ENCODE data around the gene TSKU. TPM values are rescaled to one million over a fixed set of nuclear protein-coding genes. Genes with fewer than 3 reads are reported as not detected.

TSKU gene
- total and polyA plus RNA-seq, 9 of the 15 experiments (the other 6 are each of a cell fraction or from before 2014, with no cell fraction given), result 0.60 to 11.9 (median 8.4) TPM

DNA sequence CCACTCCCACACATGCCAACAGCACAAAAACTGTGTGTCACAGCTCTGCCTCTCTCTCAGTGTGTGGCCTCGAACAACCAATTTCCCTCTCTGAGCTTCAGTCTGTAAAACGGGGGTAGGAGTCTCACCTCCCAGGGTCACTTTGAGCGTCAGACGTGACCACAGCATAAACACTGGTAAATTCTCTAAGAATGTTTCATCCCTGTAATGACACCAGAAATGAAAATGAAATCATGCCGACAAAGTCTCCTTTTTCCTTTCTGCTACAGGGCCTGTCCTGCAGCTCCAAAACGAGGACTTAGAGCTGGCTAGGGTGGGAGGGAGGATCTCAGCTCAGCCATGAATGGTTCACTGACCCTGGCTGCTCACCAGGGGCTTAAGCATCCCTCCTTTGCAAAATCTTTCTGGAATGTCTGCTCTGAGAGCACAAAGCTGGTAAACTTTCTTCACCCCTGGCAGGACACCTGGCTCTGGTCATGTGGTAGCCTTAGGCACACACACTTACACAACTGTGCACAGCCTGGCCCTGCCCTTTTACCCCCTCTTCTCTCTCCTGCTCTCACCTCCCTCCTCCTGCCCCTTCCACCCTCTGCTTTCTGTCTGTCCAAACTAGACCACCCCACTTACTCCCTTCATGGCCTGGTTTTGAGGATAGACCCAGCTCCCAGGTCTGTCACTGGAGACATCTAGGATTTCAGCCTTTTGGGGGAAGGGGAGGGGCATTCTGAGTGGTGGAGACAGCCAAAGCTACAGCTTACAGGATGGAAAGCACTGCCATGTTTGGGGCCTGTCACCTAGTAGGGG, 12.3 kb upstream of the TSKU start:
- H3K79me2 ChIP-seq (ENCODE audit: control insufficient read depth, insufficient read depth, low read length), result no peaks in the 10 kb centered on the region
- no peak overlapping the region for H3K4me2 ChIP-seq (ENCODE audit: insufficient read depth, low read length)
- DNase-seq (ENCODE audit: extremely low read depth in 1 of 4, low spot score in 3 of 4), result no peak
- in situ Hi-C loops (cut with MboI) (no loop called here), intact Hi-C loops (cut with micrococcal nuclease) (no loop called here)
- no peaks in the 10 kb centered on the region for H3K36me3 ChIP-seq (ENCODE audit: control insufficient read depth, insufficient read depth, low read length)
- no peak overlapping the region for H3K4me3 ChIP-seq
- ATAC-seq, result no peak
- H4K20me1 ChIP-seq (replicated peaks; ENCODE audit: control insufficient read depth, insufficient read depth, low read length), result no peaks in the 10 kb centered on the region
- H3K4me1 ChIP-seq (replicated peaks in 1 of 2; ENCODE audit: control insufficient read depth in 2 of 2, insufficient read depth in 2 of 2, low read length in 2 of 2), result peaks cover 7 to 9% of the 10 kb centered on the region in 2 experiments; a peak in 4 of 5 replicates
- ChIA-PET CTCF (ENCODE audit: low intra/inter-chr PET ratio) (no interaction called here), POLR2A (interaction anchor here (0.6 to 0.8 kb wide), 2 partner anchors 11 to 51 kb away, joined by 3 to 8 read pairs; no protein-coding TSS in a partner anchor)
- no peak overlapping the region for H3K27ac ChIP-seq (ENCODE audit: extremely low read depth, low read depth, low read length)
- no TSS peak for BruUV-seq (replicated peaks)
- FAIRE-seq, result peak; percentile 68
- WGBS (ENCODE audit: insufficient coverage, low coverage, missing lambda C conversion rate), result 18% methylated on average over 6 of the region's 6 CpGs
- H3K9ac ChIP-seq (ENCODE audit: insufficient read depth in 1 of 2, low read depth in 2 of 2, low read length in 2 of 2), result peak overlapping the region in 1 of 2 experiments; percentile 33; a peak in 1 of 4 replicates
- H3K9me3 ChIP-seq (replicated peaks; ENCODE audit: control insufficient read depth, insufficient read depth, low read depth, low read length), result no peaks in the 10 kb centered on the region
- no peaks in the 10 kb centered on the region for H3K9me1 ChIP-seq (ENCODE audit: control insufficient read depth, insufficient read depth, low read length)
- TF ChIP-seq ZNF232 (CRISPR knock-in tag; IDR thresholded peaks at IDR 0.05), result no peak
- TF ChIP-seq RAD21 (CRISPR knock-in tag; conservative IDR thresholded peaks at IDR 0.05 in 1 of 2, IDR thresholded peaks at IDR 0.05 in 1 of 2), result no peak
- H3K27me3 ChIP-seq (ENCODE audit: control insufficient read depth in 2 of 2, insufficient read depth in 2 of 2, low read length in 2 of 2), result no peaks in the 10 kb centered on the region
- H2AFZ ChIP-seq (ENCODE audit: low read depth, low read length), result no peak overlapping the region

DNA sequence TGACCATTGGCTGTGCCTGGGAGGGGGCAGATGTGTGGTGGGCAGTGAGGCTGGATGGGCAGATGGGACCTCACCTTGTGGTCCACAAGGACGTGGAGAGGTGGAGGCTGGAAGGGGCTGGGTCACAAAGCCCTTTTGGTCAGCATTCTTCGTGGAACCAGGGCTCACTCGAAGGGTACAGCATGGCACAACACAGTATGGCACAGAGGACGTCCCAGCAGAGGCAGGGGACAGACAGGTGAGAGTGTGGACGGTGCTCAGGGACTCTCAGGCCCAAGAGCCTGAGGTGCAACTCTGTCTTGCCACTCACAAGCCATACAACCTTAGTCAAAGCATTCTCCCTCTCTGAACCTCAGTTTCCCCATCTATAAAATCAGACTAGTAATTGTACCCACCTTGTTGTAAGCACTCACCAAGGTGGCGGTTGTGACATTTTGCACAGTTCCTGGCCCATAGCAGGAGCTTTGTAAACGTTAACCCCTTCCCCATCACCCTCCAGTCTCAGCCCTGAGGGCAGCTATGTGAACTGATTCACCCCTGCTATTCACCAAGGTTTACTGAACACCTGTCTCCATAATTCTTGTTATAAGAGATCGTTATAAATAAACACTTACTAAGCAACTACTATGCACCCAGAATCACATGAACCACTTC, 11.6 kb upstream of the TSKU start:
- H3K9me3 ChIP-seq (replicated peaks; ENCODE audit: control insufficient read depth, insufficient read depth, low read depth, low read length), result peaks cover 6% of the 10 kb centered on the region
- H3K27ac ChIP-seq (ENCODE audit: extremely low read depth, low read depth, low read length), result no peak overlapping the region
- TF ChIP-seq KAT7 (CRISPR knock-in tag; IDR thresholded peaks at IDR 0.05; ENCODE audit: borderline replicate concordance) (no peak), NEUROD1 (IDR thresholded peaks at IDR 0.05; ENCODE audit: borderline replicate concordance, low read depth, low read length, partially characterized antibody) (no peak)
- no peaks in the 10 kb centered on the region for H3K36me3 ChIP-seq (ENCODE audit: control insufficient read depth, insufficient read depth, low read length)
- H4K20me1 ChIP-seq (replicated peaks; ENCODE audit: control insufficient read depth, insufficient read depth, low read length), result no peaks in the 10 kb centered on the region
- ChIA-PET POLR2A (interaction anchor here (0.6 kb wide), 1 partner anchor 50 kb away, joined by 3 read pairs; no protein-coding TSS in a partner anchor), CTCF (ENCODE audit: low intra/inter-chr PET ratio) (no interaction called here)
- FAIRE-seq (no peak), DNase-seq (ENCODE audit: extremely low read depth in 1 of 4, low spot score in 3 of 4) (no peak), ATAC-seq (no peak)
- in situ Hi-C loops (cut with MboI) (no loop called here), intact Hi-C loops (cut with micrococcal nuclease) (no loop called here)
- no peak overlapping the region for H3K4me3 ChIP-seq
- no peaks in the 10 kb centered on the region for H3K9me1 ChIP-seq (ENCODE audit: control insufficient read depth, insufficient read depth, low read length)
- H3K79me2 ChIP-seq (ENCODE audit: control insufficient read depth, insufficient read depth, low read length), result no peaks in the 10 kb centered on the region
- peaks cover 7 to 9% of the 10 kb centered on the region in 2 experiments; a peak in 4 of 5 replicates for H3K4me1 ChIP-seq (replicated peaks in 1 of 2; ENCODE audit: control insufficient read depth in 2 of 2, insufficient read depth in 2 of 2, low read length in 2 of 2)
- H3K9ac ChIP-seq (ENCODE audit: insufficient read depth in 1 of 2, low read depth in 2 of 2, low read length in 2 of 2), result peak overlapping the region in 1 of 2 experiments; percentile 33; a peak in 1 of 4 replicates
- no peaks in the 10 kb centered on the region for H3K27me3 ChIP-seq (ENCODE audit: control insufficient read depth in 2 of 2, insufficient read depth in 2 of 2, low read length in 2 of 2)
- WGBS (ENCODE audit: insufficient coverage, low coverage, missing lambda C conversion rate), result 10% methylated on average over 8 of the region's 8 CpGs
- BruUV-seq (replicated peaks), result no TSS peak
- no peak overlapping the region for H3K4me2 ChIP-seq (ENCODE audit: insufficient read depth, low read length)
- H2AFZ ChIP-seq (ENCODE audit: low read depth, low read length), result no peak overlapping the region

Data from K562 (cell line).